SH-SY5Y (cell line): ENCODE measurements around the gene ZNF185.

ENCODE experiments used
- GATA2 ChIP-seq: IDR thresholded peaks from 2 replicates; pipeline ENCODE4 v1.6.1; 2011; ENCODE audit warnings: mild to moderate bottlenecking, low read depth, low read length
- GATA3 ChIP-seq: IDR thresholded peaks from 2 replicates; pipeline ENCODE4 v1.6.1; 2011; ENCODE audit warnings: low read depth, mild to moderate bottlenecking, low read length, moderate library complexity

DNA sequence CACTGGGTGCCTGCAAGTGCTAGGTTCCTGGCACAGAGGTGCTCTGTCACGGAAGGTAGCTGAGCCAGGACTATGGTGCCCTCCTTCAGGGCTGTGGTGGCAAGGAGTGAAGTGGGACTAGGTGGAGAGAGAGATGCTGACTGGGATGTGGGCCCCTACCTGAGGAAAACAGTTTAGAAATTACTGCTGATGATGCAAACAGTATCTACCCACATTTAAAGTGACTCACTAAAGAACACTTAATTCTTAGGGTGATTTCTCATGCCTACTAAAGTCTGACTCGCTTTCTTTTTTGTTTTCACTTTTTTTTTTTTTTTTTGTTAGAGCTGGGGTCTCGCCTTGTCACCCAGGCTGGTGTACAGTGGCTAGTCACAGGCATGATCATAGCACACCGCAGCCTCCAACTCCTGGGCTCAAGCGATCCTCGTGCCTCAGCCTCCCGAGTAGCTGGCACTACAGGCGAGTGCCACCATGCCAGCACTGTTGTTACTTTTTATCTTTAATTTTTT is 3.1 kb downstream of the ZNF185 start:
- no peak for TF ChIP-seq GATA3
- TF ChIP-seq GATA2: no peak
